Coronary artery (tissue), 2 donors: Measurements from ENCODE around the gene GLP1R.
"Not testable (repeated sequence)": the region's sequence is repeated elsewhere in the genome, so short reads cannot be mapped to it uniquely, and the experiment has no call there.

Source experiments
- DNase-seq: peaks from one replicate; pipeline ENCODE4 v3.0.0-alpha.2; 2017; ENCODE audit warnings: low spot score
- H3K27ac ChIP-seq, 2 donors: fragments of 200-600 bp; sonication (generic); one replicate each; pipeline ENCODE4 v1.5.1; 2016 to 2019
- H3K4me3 ChIP-seq: fragments of 200-600 bp; sonication (generic); 2 replicates; pipeline ENCODE4 v1.5.1; 2016; ENCODE audit warnings: mild to moderate bottlenecking, moderate library complexity
- TF ChIP-seq, protein P1 (sequence below): fragments of 200-600 bp; sonication (generic); IDR thresholded peaks from one replicate; pipeline ENCODE4 v1.5.1; 2019; ENCODE audit warnings: antibody characterized with exemption

Gene GLP1R

DNA sequence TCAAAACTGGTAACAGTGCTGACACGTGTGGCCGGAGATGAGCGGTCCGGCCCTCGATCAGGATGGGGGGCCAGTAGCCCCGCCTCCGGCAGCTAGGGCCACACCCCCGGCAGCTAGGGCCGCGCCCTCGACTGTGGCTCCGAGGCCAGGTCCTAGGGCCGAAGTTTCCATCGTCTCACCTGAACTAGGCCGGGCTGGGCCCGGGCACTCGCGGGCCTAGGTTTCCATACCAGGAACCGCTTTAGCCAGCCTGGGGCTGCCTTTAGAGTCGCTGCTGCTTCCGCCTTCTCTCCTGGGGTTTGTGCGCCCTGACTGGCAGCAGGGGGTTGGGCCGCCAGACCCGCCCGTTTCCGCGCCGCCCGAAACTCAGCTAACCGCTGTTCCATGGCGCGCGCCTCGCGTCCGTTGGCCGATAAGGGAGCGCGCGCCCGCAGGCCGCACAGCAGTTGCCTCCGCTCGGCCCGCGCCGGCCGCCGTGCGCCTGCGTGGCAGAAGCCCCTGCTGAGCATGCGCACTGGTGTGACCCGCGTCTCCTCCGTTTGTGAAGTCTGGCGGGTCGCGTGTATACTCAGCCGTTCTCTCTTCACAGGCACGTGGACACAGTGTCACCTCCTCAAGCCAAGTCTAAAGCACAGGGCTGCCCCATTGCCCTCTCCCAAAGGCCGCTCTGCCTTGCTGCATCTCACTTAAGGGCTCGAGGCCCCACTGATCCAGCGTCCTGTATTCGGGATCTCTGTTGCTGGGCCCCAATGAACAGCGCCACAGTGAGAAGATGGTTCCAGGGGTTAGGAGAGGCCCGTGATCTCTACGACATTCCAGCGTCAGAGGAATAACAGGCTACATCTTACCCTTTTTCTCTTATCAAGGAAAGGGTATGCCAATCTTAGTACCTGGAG lies 66.4 kb downstream of the GLP1R start, which contains the start of gene SAYSD1:
TSS of gene SAYSD1 (minus strand) at position 483 of the 896 bp plus-strand sequence. CDS start at position 386, 97 bp downstream.
- peak within 1 kb of the TSS; percentile 83 for H3K4me3 ChIP-seq
- DNase-seq: peak; percentile 92
- H3K27ac ChIP-seq: peak within 1 kb of the TSS; percentile 91 to 97
- TF ChIP-seq, protein P1, sequence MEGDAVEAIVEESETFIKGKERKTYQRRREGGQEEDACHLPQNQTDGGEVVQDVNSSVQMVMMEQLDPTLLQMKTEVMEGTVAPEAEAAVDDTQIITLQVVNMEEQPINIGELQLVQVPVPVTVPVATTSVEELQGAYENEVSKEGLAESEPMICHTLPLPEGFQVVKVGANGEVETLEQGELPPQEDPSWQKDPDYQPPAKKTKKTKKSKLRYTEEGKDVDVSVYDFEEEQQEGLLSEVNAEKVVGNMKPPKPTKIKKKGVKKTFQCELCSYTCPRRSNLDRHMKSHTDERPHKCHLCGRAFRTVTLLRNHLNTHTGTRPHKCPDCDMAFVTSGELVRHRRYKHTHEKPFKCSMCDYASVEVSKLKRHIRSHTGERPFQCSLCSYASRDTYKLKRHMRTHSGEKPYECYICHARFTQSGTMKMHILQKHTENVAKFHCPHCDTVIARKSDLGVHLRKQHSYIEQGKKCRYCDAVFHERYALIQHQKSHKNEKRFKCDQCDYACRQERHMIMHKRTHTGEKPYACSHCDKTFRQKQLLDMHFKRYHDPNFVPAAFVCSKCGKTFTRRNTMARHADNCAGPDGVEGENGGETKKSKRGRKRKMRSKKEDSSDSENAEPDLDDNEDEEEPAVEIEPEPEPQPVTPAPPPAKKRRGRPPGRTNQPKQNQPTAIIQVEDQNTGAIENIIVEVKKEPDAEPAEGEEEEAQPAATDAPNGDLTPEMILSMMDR: no peak

DNA sequence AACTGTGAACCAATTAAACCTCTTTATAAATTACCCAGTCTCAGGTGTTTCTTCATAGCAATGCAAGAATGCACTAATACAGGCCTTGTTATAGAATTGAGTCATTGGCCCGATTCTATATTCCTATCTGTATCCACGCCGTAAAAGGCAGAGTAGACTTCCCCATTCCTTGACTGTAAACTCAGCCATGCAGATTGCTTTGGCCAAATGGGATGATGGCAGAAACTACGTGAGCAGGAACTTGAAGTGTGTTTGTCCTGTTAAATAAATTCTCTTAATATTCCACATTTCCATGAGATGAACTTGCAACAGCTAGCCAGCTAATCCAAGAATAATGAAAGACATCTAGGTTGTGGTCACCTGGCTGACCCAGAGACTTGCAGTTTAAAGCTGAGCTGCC lies 70.3 kb downstream of the GLP1R start:
- DNase-seq: no peak
- TF ChIP-seq, protein P1: no peak
- Histone ChIP-seq H3K4me3 (no peak overlapping the region), H3K27ac (no peak overlapping the region)

- Histone ChIP-seq H3K4me3 (no peak overlapping the region), H3K27ac (no peak overlapping the region)
- TF ChIP-seq, protein P1: no peak
- no peak for DNase-seq
Measured at GRCh38 chr6:39124114-39124513, 75.5 kb downstream of the GLP1R start.

- TF ChIP-seq, protein P1: no peak
- DNase-seq: no peak
- Histone ChIP-seq H3K4me3 (no peak overlapping the region), H3K27ac (no peak overlapping the region)
Measured at GRCh38 chr6:39128106-39128505, 79.5 kb downstream of the GLP1R start.

GRCh38 chr6:39128832-39129231 lies 80.3 kb downstream of the GLP1R start:
- no peak for DNase-seq
- Histone ChIP-seq H3K4me3 (no peak overlapping the region), H3K27ac (no peak overlapping the region)
- TF ChIP-seq, protein P1: no peak

DNA sequence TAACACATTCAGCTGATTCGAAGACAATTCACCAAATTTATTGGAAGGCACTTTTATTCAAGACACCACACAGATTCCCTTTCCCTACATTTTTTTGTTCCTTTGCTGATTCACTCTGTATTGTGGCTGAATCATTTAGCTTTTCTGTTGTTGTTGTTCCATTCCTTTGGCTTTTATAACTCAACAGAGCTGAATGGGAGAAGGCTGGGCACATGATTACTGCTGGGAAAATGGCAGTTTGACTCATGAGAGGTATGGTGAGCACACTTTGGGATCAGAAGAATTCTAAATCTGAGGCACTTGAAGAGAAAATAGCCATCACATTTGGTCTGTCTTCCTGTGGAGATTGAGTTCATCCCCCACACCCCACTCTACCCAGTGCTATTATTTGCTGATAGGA lies 82.1 kb downstream of the GLP1R start:
- DNase-seq: no peak
- H3K27ac ChIP-seq: no peak overlapping the region
- H3K4me3 ChIP-seq: no peak overlapping the region
- TF ChIP-seq, protein P1: no peak

GRCh38 chr6:39134761-39135160 lies 86.2 kb downstream of the GLP1R start:
- not testable (repeated sequence) for H3K4me3 ChIP-seq, H3K27ac ChIP-seq, DNase-seq

- DNase-seq, H3K4me3 ChIP-seq, H3K27ac ChIP-seq: not testable (repeated sequence)
Measured at GRCh38 chr6:39136207-39136606, 87.6 kb downstream of the GLP1R start.
